ENCODE data around the gene SLC39A13. TPM values are rescaled to one million over a fixed set of nuclear protein-coding genes. Genes with fewer than 3 reads are reported as not detected.

Gene SLC39A13
- total RNA-seq, 1 experiment from 2014 or later, result 27.1 TPM

DNA sequence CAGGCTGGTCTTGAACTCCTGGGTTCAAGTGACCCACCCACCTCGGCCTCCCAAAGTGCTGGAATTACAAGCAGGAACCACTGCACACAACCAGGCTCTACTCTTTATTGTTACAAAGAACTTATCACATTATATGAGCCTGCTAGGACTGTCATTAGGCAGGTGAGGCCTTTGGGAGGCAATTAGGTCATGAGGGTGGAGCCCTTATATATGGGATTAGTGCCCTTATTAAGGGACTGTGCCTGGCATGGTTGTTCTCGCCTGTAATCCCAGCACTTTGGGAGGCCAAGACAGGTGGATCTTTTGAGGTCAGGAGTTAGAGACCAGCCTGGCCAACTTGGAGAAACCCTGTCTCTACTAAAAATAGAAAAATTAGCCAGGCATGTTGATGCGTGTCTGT, 28.3 kb downstream of the SLC39A13 start:
- no TSS peak for BruUV-seq (replicated peaks)
- Histone ChIP-seq H3K4me1 (no peaks in the 10 kb centered on the region), H3K4me3 (ENCODE audit: low read depth, low read length) (no peak overlapping the region), H3K9me3 (no peaks in the 10 kb centered on the region), H3K27me3 (replicated peaks; ENCODE audit: control insufficient read depth, insufficient read depth, low read length) (no peaks in the 10 kb centered on the region), H3K36me3 (ENCODE audit: control insufficient read depth, insufficient read depth, low read length) (no peaks in the 10 kb centered on the region)
- H3K4me3 Mint-ChIP-seq (ENCODE audit: unreplicated experiment), result no peak overlapping the region
- no peaks in the 10 kb centered on the region for H3K9me3 Mint-ChIP-seq (ENCODE audit: unreplicated experiment)
- TF ChIP-seq, protein P1, sequence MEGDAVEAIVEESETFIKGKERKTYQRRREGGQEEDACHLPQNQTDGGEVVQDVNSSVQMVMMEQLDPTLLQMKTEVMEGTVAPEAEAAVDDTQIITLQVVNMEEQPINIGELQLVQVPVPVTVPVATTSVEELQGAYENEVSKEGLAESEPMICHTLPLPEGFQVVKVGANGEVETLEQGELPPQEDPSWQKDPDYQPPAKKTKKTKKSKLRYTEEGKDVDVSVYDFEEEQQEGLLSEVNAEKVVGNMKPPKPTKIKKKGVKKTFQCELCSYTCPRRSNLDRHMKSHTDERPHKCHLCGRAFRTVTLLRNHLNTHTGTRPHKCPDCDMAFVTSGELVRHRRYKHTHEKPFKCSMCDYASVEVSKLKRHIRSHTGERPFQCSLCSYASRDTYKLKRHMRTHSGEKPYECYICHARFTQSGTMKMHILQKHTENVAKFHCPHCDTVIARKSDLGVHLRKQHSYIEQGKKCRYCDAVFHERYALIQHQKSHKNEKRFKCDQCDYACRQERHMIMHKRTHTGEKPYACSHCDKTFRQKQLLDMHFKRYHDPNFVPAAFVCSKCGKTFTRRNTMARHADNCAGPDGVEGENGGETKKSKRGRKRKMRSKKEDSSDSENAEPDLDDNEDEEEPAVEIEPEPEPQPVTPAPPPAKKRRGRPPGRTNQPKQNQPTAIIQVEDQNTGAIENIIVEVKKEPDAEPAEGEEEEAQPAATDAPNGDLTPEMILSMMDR (IDR thresholded peaks at IDR 0.05; ENCODE audit: insufficient read depth in 1 of 2, low read depth in 1 of 2, low read length in 1 of 2, severe bottlenecking in 1 of 2, unreplicated experiment in 1 of 2), result no peak
- H3K27me3 Mint-ChIP-seq (ENCODE audit: insufficient read depth, unreplicated experiment), result no peaks in the 10 kb centered on the region
- no peak for DNase-seq
- intact Hi-C loops (cut with micrococcal nuclease; ENCODE audit: unreplicated experiment), result no loop called here
- CTCF ChIA-PET, result no interaction called here
- peaks cover 7% of the 10 kb centered on the region for H3K4me1 Mint-ChIP-seq (ENCODE audit: low read depth, unreplicated experiment)
- no peak overlapping the region for H3K27ac Mint-ChIP-seq (ENCODE audit: unreplicated experiment)
- H3K36me3 Mint-ChIP-seq (ENCODE audit: insufficient read depth, unreplicated experiment), result peaks cover 5% of the 10 kb centered on the region
- POLR2A ChIA-PET, result no interaction called here

DNA sequence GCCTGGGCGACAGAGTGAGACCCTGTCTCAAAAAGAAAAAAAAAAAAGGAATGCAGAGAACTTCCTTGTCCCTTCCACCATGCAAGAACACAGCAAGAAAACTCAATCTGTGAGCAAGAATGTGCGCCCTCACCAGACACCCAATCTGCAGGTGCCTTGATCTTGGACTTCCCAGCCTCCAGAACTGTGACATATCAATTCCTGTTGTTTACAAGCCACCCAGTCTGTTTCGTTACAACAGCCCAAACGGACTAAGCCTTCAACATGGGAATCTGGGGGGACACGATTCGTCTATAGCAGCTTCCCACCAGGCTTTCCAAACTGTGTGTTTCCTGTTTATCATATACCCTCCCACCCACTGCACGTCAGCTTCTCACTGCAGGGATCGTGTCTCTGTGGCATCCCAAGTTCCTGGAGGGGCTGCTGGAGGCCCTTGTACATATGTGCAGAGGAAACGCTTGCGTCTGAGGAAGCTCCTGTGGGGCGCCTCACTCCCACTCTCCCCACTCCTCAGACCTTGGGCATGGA, 28.9 kb downstream of the SLC39A13 start:
- Mint-ChIP-seq H3K36me3 (ENCODE audit: insufficient read depth, unreplicated experiment) (peaks cover 5% of the 10 kb centered on the region), H3K9me3 (ENCODE audit: unreplicated experiment) (no peaks in the 10 kb centered on the region), H3K4me1 (ENCODE audit: low read depth, unreplicated experiment) (peaks cover 7% of the 10 kb centered on the region), H3K27ac (ENCODE audit: unreplicated experiment) (no peak overlapping the region), H3K4me3 (ENCODE audit: unreplicated experiment) (no peak overlapping the region), H3K27me3 (ENCODE audit: insufficient read depth, unreplicated experiment) (no peaks in the 10 kb centered on the region)
- BruUV-seq (replicated peaks), result no TSS peak
- no peak for DNase-seq
- TF ChIP-seq, protein P1 (IDR thresholded peaks at IDR 0.05; ENCODE audit: insufficient read depth in 1 of 2, low read depth in 1 of 2, low read length in 1 of 2, severe bottlenecking in 1 of 2, unreplicated experiment in 1 of 2), result no peak
- no peak overlapping the region for H3K4me3 ChIP-seq (ENCODE audit: low read depth, low read length)
- no peaks in the 10 kb centered on the region for H3K4me1 ChIP-seq
- CTCF ChIA-PET, result no interaction called here
- H3K36me3 ChIP-seq (ENCODE audit: control insufficient read depth, insufficient read depth, low read length), result no peaks in the 10 kb centered on the region
- H3K27me3 ChIP-seq (replicated peaks; ENCODE audit: control insufficient read depth, insufficient read depth, low read length), result no peaks in the 10 kb centered on the region
- no peaks in the 10 kb centered on the region for H3K9me3 ChIP-seq
- intact Hi-C loops (cut with micrococcal nuclease; ENCODE audit: unreplicated experiment), result no loop called here
- POLR2A ChIA-PET, result no interaction called here

DNA sequence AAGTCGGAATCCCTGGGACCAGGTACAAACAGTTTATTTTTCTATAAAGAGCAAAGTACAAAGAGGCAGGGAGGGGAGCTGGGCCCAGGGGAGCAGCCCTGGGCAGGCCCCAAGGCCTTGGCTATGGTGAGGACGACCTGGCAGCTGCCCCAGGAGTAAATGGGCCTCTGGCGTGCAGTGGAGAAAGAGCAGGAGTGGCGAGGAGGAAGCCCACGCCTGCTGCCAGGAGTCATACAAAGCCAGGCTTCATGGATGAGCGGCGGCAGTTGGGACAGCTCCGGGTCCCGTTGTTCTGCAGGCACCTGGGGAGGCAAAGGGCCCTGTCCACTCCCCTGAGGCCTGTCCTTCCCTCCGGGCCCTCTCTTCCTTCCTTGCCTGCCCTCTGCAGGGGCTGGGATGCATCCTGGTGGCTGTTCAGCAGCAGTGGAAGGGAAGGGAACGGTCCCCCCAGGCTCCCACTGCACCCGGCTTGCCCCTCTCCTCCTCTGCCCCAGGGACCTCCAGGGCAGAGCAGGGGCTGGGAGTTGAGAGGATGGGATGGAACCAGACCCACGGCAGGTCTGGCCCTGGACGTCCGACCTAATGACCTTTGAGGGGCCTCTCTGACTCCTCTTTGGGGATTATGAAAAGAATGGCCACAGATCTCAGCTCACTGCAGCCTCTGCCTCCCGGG, 29.5 kb downstream of the SLC39A13 start:
- Histone ChIP-seq H3K4me3 (ENCODE audit: low read depth, low read length) (no peak overlapping the region), H3K4me1 (no peaks in the 10 kb centered on the region), H3K27me3 (replicated peaks; ENCODE audit: control insufficient read depth, insufficient read depth, low read length) (no peaks in the 10 kb centered on the region), H3K36me3 (ENCODE audit: control insufficient read depth, insufficient read depth, low read length) (no peaks in the 10 kb centered on the region), H3K9me3 (no peaks in the 10 kb centered on the region)
- peaks cover 7% of the 10 kb centered on the region for H3K4me1 Mint-ChIP-seq (ENCODE audit: low read depth, unreplicated experiment)
- no TSS peak for BruUV-seq (replicated peaks)
- H3K27ac Mint-ChIP-seq (ENCODE audit: unreplicated experiment), result no peak overlapping the region
- H3K9me3 Mint-ChIP-seq (ENCODE audit: unreplicated experiment), result no peaks in the 10 kb centered on the region
- H3K4me3 Mint-ChIP-seq (ENCODE audit: unreplicated experiment), result no peak overlapping the region
- H3K36me3 Mint-ChIP-seq (ENCODE audit: insufficient read depth, unreplicated experiment), result peaks cover 5% of the 10 kb centered on the region
- POLR2A ChIA-PET, result no interaction called here
- H3K27me3 Mint-ChIP-seq (ENCODE audit: insufficient read depth, unreplicated experiment), result no peaks in the 10 kb centered on the region
- no peak for DNase-seq
- CTCF ChIA-PET, result no interaction called here
- intact Hi-C loops (cut with micrococcal nuclease; ENCODE audit: unreplicated experiment), result no loop called here
- TF ChIP-seq, protein P1 (IDR thresholded peaks at IDR 0.05; ENCODE audit: insufficient read depth in 1 of 2, low read depth in 1 of 2, low read length in 1 of 2, severe bottlenecking in 1 of 2, unreplicated experiment in 1 of 2), result no peak

Data from Caco-2 (cell line).